Stimulated activated CD8-positive, alpha-beta memory T cell treated with anti-CD3 and anti-CD28 coated beads, Interleukin-4, amount 100 ng/mL, for 48 hours (primary cell): Measurements from ENCODE around the gene ZNF45.
"Not testable (repeated sequence)": the region's sequence is repeated elsewhere in the genome, so short reads cannot be mapped to it uniquely, and the experiment has no call there.

Experiments
- DNase-seq: peaks from one replicate; pipeline ENCODE4 v3.0.0-alpha.2; 2020

Gene ZNF45

DNA sequence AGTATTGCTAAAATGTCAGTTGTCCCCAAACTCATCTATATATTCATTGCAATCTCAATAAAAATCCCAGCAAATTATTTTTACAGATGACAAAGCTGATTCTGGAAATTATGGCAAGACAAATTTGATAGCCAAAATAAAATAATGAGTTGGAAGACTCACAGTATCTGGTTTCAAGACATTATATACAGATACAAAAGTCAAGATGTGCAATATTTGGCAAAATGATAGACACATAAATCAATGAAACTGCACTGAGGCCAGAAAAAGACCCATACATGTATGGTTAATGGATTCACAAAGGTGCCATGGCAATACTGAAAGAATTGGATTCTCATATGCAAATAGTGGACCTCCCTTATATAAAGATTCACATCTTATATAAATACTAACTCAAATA lies 24.2 kb downstream of the ZNF45 start:
- DNase-seq: no peak

DNA sequence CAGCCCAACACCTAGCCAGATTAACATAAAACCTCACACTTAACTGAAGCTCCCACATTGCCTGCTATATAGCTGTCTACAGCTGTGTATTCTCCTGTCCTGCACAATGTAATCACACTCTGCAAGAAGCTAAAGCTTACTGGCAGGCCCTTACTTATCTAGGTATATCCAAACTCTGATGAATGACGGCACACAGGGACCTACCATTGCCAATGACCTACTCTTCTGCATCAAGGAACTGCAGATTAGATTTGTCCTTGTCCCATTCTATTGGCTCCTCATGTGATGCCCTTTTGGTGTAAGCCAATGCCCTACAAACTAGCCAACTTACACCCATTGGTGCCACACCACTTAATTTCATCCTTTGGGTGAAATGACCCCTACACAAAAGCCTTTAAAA lies 26.4 kb downstream of the ZNF45 start:
- no peak for DNase-seq

DNA sequence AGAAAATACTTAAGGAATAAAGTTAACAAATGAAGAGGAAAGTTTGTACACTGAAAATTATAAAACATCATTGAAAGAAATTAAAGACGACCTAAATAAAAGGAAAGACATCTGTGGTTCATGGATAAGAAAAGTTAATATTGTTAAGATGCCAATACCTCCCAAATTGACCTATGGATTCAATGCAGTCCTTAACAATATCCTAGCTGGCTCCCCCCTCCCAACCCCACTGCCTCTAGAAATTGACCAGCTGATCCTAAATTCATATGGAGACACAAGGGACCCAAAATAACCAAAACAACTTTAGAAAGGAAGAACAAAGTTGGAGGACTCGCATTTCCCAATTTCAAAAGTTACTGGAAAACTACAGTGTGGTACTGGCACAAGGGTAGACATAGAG lies 28.3 kb downstream of the ZNF45 start:
- no peak for DNase-seq

DNA sequence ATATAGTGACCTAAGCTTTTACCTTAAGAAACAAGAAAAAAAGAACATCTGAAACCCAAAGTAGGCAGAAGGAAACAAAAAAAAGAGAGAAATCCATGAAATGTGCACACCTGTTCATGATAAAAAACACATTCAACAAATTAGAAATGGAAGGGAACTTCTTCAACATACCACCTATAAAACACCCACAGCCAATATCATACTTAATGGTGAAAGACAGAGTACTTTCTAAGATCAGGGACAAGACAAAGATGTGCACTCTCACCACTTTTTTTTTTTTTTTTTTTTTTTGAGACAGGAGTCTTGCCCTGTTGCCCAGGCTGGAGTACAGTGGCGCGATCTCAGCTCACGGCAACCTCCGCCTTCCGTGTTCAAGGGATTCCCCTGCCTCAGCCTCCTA lies 29.2 kb downstream of the ZNF45 start:
- no peak for DNase-seq

DNA sequence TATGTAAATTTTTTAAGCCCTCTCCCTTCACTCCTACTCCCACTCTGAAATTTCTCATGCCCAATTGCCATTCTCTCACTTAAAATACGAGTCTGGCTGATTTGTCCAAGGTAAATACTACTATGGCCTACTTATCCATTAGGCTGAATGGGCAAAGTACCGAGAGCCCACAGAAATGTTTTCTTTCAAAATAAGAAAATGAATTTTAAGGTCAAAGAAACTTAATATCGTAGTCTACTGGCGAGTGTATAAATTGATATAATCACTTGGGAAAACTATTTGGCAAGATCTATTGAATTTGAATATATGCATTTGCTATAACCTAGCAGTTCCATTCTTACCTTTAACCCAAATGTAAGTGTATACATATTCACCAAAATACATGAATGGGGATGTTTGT lies 32.7 kb downstream of the ZNF45 start:
- no peak for DNase-seq

DNA sequence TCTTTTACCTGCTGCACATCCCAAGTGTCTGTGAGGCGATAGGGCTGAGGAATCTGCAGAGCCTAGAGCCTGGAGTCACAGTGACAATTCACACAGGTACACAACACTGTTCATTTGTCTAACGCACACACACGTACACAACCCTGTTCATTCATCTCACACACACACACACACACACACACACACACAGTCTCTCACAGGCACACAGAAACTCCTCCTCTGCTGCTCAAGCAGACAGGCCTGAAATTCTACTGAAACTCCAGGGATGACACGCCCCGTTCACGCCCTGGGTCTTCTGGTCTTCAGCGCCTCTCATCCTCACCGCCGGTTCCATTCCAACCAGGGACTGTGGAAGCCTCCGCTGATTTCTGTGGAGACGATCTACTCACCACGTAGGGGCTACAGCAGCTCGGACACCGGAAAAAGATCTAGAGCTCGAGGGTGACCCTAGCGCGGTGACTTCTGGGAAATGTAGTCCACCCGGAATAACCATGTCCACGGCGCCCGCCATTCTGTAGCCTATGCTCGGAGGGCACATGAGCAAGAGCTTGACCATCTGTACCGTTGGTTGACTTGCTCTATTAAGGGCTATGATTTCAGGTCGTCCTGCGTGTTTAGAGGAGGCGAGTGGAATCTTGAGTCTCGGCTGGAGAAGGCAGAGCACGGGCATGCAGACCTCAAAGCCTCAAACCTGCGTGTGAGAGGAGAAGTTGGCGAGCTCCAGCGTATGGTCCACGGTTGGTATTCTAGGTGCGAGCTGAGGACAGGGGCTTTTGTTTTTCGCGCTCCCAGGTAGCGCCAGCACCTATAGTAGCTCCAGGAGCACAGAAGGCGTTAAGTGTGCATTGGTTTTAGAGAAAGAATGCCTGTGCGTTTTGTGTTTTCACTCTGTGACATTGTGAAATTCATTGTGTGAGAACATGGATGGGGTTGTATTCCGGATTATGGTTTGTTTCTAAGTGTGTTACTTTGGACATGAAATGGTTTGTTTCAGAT lies 33.4 kb downstream of the ZNF45 start:
- DNase-seq: peak; percentile 82

DNA sequence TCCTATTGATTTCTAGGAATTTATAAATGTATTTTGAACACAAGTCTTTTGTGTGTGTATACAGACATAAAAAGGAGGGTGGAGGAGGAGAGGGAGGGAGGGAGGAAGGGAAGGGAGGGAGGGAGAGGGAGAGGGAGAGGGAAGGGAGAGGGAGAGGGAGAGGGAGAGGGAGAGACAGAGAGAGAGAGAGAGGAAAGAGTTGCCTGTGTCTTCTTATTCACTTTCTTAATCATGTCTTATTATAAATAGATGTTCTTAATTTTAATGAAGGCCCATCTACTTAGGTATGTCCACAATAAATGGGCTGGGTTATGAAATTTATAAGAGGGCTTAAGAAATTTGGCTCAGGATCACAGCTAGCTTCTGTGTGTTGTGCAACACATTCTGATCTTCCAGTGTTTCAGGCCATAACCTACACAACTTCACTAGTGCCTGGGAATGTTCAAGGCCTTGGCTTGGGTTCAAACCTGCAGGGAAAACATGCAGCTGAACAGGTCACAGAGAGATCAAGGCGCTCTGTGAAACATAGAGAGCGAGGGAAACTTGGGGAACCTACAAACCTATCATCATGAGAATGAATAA lies 39.3 kb downstream of the ZNF45 start:
- no peak for DNase-seq

DNA sequence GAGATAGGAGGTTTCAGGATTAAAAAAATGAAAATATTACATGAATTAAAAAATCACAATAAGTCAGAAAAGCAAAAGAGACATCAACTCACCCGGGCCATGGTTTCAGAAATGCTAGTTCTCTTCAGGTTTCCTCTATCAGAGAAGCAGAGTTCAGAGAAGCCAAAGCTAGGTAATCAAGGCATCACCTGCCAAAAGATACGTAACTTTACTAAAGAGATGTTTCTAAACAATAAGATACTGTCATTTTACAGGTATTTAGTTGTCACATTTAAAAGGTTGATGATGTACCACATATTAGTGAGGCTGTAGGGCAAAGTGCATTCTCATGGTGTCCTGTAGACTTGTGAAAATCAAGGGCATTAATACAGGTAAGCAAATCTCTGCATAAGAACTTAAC lies 51.2 kb downstream of the ZNF45 start, which contains the start of gene ZNF404:
Gene ZNF404 (minus strand): TSS at position 101 of the 400 bp plus-strand sequence.
- DNase-seq: no peak

DNA sequence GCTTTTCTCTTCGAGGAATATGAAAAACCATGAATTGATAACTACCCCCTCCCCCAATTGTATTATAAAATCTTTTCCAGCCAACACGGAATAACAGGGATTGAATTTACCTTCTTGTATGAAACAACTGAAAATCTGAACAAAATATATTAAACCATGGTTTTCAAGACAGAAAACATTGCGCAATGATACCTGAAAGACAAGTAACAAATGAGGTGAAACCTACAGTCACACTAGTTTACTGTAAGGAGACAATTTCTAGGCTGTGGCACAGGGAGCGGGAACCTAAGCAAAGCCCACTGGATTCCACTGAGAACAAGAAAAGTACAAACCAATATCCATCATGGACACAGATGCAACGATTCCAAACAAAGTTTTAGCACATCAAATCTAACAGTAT lies 54.6 kb downstream of the ZNF45 start:
- DNase-seq: no peak

DNA sequence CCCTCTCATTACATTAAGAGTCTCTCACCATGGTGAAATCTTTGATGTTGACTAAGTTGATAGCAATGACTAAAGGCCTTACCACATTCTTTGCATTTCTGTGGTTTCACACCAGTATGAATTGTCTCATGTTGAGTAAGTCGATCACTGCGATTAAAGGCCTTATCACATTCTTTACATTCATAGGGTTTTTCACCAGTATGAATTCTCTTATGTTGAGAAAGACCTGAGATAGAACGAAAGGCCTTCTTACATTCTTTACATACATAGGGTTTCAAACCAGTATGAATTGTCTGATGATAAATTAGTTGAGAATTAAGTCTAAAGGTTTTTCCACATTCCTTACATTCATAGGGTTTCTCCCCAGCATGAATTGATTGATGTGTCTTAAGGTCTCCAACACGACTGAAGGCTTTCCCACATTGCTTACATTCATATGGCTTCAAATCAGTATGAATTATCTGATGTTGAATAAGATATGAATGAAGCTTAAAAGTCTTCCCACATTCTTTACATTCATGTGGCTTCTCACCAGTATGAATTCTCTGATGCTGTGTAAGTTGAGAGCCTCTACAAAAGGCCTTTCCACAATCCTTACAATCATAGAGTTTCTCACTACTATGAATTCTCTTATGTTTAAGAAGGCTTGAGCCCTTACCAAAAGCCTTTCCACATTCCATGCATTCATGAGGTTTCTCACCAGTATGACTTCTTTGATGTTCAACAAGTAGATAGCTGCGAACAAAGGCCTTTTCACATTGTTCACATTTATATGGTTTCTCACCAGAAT lies 62.3 kb downstream of the ZNF45 start:
- DNase-seq: no peak

DNA sequence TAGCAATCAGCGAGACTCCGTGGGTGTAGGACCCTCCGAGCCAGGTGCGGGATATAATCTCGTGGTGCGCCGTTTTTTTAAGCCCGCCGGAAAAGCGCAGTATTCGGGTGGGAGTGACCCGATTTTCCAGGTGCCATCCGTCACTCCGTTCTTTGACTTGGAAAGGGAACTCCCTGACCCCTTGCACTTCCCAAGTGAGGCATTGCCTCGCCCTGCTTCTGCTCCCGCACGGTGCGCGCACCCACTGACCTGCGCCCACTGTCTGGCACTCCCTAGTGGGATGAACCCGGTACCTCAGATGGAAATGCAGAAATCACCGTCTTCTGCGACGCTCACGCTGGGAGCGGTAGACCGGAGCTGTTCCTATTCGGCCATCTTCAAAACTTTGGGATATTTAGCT lies 68.2 kb downstream of the ZNF45 start:
- not testable (repeated sequence) for DNase-seq
